Caco-2 (cell line): ENCODE measurements around the gene OS9. TPM values are rescaled to one million over a fixed set of nuclear protein-coding genes. Genes with fewer than 3 reads are reported as not detected.

Experiments used
- BruUV-seq: library from RNA; stranded (reverse); fragments of 400-500 nt; replicated peaks from 2 replicates; lab custom pipeline; 2021; lab: Mats Ljungman, UMichigan
- CTCF ChIA-PET: fragments of 300-600 bp; sonication (Branson Sonifier 250); formaldehyde crosslinking; loops from one replicate; lab custom pipeline; 2022; ENCODE audit warnings: antibody characterized with exemption; lab: Charles Lee
- POLR2A ChIA-PET: fragments of 300-600 bp; sonication (Branson Sonifier 250); formaldehyde crosslinking; loops from one replicate; lab custom pipeline; 2022; ENCODE audit warnings: antibody characterized with exemption; lab: Charles Lee
- DNase-seq, 2 experiments: peaks; one replicate each; pipeline versions ENCODE4 v3.0.0 to v3.0.0-alpha.2; 2020 to 2022
- H3K27me3 ChIP-seq: replicated peaks from 2 replicates; pipeline ENCODE4 v1.6.0; 2011; ENCODE audit warnings: low read length; ENCODE audit not compliant: control insufficient read depth, insufficient read depth
- H3K36me3 ChIP-seq: 2 replicates; pipeline ENCODE4 v1.5.1; 2011; ENCODE audit warnings: low read length; ENCODE audit not compliant: control insufficient read depth, insufficient read depth
- H3K4me1 ChIP-seq: fragments of 250-450 bp; sonication (Bioruptor Pico); 2 replicates; pipeline ENCODE4 v1.5.1; 2020; ENCODE audit warnings: mild to moderate bottlenecking
- H3K4me3 ChIP-seq: 2 replicates; pipeline ENCODE4 v1.5.1; 2011; ENCODE audit warnings: low read depth, mild to moderate bottlenecking, control low read depth, low read length
- H3K9me3 ChIP-seq: fragments of 250-450 bp; sonication (Bioruptor Pico); 2 replicates; pipeline ENCODE4 v1.5.1; 2020; ENCODE audit warnings: mild to moderate bottlenecking, moderate library complexity
- H3K27ac Mint-ChIP-seq: one replicate; pipeline ENCODE4 v1.8.0; 2022; ENCODE audit warnings: mixed read lengths; ENCODE audit not compliant: unreplicated experiment
- H3K27me3 Mint-ChIP-seq: one replicate; pipeline ENCODE4 v1.8.0; 2022; ENCODE audit warnings: mixed read lengths; ENCODE audit not compliant: insufficient read depth, unreplicated experiment
- H3K36me3 Mint-ChIP-seq: one replicate; pipeline ENCODE4 v1.8.0; 2022; ENCODE audit warnings: mild to moderate bottlenecking, mixed read lengths; ENCODE audit not compliant: insufficient read depth, unreplicated experiment
- H3K4me1 Mint-ChIP-seq: one replicate; pipeline ENCODE4 v1.8.0; 2022; ENCODE audit warnings: low read depth, mixed read lengths; ENCODE audit not compliant: unreplicated experiment
- H3K4me3 Mint-ChIP-seq: one replicate; pipeline ENCODE4 v1.8.0; 2022; ENCODE audit warnings: mild to moderate bottlenecking, moderate library complexity, mixed read lengths; ENCODE audit not compliant: unreplicated experiment
- H3K9me3 Mint-ChIP-seq: one replicate; pipeline ENCODE4 v1.8.0; 2022; ENCODE audit warnings: mixed read lengths; ENCODE audit not compliant: unreplicated experiment
- CTCF ChIP-seq, 2 experiments: fragments of 200-600 bp in 1 of 2; IDR thresholded peaks; 1 replicate in 1 of 2; 2 replicates in 1 of 2; pipeline versions ENCODE4 v1.5.1 to v1.8.0; 2011 to 2022; ENCODE audit warnings: antibody characterized with exemption in 1 of 2, control low read depth in 1 of 2, inconsistent platforms in 1 of 2, low read depth in 1 of 2, low read length in 1 of 2, mild to moderate bottlenecking in 1 of 2, moderate library complexity in 1 of 2; ENCODE audit not compliant: insufficient read depth in 1 of 2, severe bottlenecking in 1 of 2, unreplicated experiment in 1 of 2
- intact Hi-C: fragments of 100-400 bp; cut with micrococcal nuclease; formaldehyde crosslinking; loops from one replicate; pipeline ENCODE4 v1.10.0; 2022; ENCODE audit not compliant: unreplicated experiment
- total RNA-seq: library from RNA; stranded (reverse); gene quantifications from 2 replicates; pipeline ENCODE4 v1.2.3, GENCODE V29; 2022

The OS9 gene
- total RNA-seq, 1 experiment from 2014 or later = 182 TPM

- DNase-seq = peak; percentile 95 to 97
- Histone ChIP-seq H3K4me1 (peaks cover 10% of the 10 kb centered on the region), H3K4me3 (peak within 1 kb of the TSS; percentile 64), H3K27me3 (no peaks in the 10 kb centered on the region), H3K36me3 (no peaks in the 10 kb centered on the region; the same call in 1 of the 2 replicates), H3K9me3 (no peaks in the 10 kb centered on the region)
- intact Hi-C loops = no loop called here
- Mint-ChIP-seq H3K4me1 (peaks cover 19% of the 10 kb centered on the region), H3K4me3 (peak within 1 kb of the TSS; percentile 96), H3K36me3 (peaks cover 57% of the 10 kb centered on the region), H3K9me3 (no peaks in the 10 kb centered on the region), H3K27ac (peak within 1 kb of the TSS; percentile 98), H3K27me3 (peaks cover 6% of the 10 kb centered on the region)
- TF ChIP-seq CTCF (IDR thresholded peaks at IDR 0.05; ENCODE audit: insufficient read depth in 1 of 2, low read depth in 1 of 2, low read length in 1 of 2, severe bottlenecking in 1 of 2, unreplicated experiment in 1 of 2) = no peak
- ChIA-PET CTCF (interaction anchor here (0.7 to 1.5 kb wide), 5 partner anchors 9 to 162 kb away, joined by 3 to 10 read pairs (median 4); no protein-coding TSS in a partner anchor), POLR2A (interaction anchor here (0.5 to 1.2 kb wide), 6 partner anchors 9 to 1915 kb away, joined by 4 to 5 read pairs (median 4); partner anchors contain the start of genes DNAJC14, EEF1AKMT3 and METTL1)
- no TSS peak for BruUV-seq
Observed at GRCh38 chr12:57744777-57745484, 51.0 kb downstream of the OS9 start, which contains the start of gene TSPAN31. TSPAN31 (plus strand) TSS chr12:57745039; CDS start chr12:57745155, 116 bp downstream.

GRCh38 chr12:57745485-57745881 lies 51.6 kb downstream of the OS9 start:
- Histone ChIP-seq H3K36me3 (peaks cover 3% of the 10 kb centered on the region; the same call in 1 of the 2 replicates), H3K9me3 (no peaks in the 10 kb centered on the region), H3K4me3 (peak overlapping the region; percentile 64), H3K4me1 (peaks cover 10% of the 10 kb centered on the region), H3K27me3 (no peaks in the 10 kb centered on the region)
- Mint-ChIP-seq H3K4me3 (peak overlapping the region; percentile 96), H3K4me1 (peaks cover 19% of the 10 kb centered on the region), H3K36me3 (peaks cover 61% of the 10 kb centered on the region), H3K27ac (peak overlapping the region; percentile 98), H3K27me3 (peaks cover 6% of the 10 kb centered on the region), H3K9me3 (no peaks in the 10 kb centered on the region)
- TF ChIP-seq CTCF (IDR thresholded peaks at IDR 0.05; ENCODE audit: insufficient read depth in 1 of 2, low read depth in 1 of 2, low read length in 1 of 2, severe bottlenecking in 1 of 2, unreplicated experiment in 1 of 2) = no peak
- POLR2A ChIA-PET = interaction anchor here (0.5 to 1.2 kb wide), 3 partner anchors 13 to 1916 kb away, joined by 4 to 5 read pairs (median 4); partner anchors contain the start of genes DNAJC14, EEF1AKMT3 and METTL1
- intact Hi-C loops = no loop called here
- CTCF ChIA-PET = interaction anchor here (0.6 to 1.5 kb wide), 4 partner anchors 9 to 1409 kb away, joined by 4 to 10 read pairs (median 7); no protein-coding TSS in a partner anchor
- BruUV-seq = TSS peak; percentile 49
- DNase-seq = peak in 1 of 2 experiments; percentile 19

DNA sequence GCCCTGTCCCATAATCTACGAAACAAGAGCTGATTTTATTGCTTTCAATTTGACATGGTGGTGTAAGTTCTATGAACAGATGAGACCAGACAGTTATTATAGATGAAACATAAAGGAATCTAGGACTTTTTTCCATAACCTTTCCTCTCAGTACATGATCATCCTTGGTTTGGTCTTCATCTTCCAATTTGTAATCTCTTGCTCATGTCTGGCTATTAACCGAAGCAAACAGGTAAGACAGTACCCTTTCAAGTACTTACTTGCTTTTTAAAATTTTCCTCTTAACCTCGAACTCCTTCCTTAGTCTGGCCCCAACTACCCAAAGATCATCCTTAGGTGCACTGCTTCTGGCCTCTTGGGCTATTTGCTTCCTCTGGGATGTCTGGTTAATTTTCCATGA lies 52.1 kb downstream of the OS9 start:
- peaks cover 20% of the 10 kb centered on the region for H3K4me1 Mint-ChIP-seq
- intact Hi-C loops = no loop called here
- no peak for TF ChIP-seq CTCF (IDR thresholded peaks at IDR 0.05; ENCODE audit: insufficient read depth in 1 of 2, low read depth in 1 of 2, low read length in 1 of 2, severe bottlenecking in 1 of 2, unreplicated experiment in 1 of 2)
- peak overlapping the region; percentile 98 for H3K27ac Mint-ChIP-seq
- no peaks in the 10 kb centered on the region for H3K9me3 Mint-ChIP-seq
- peaks cover 67% of the 10 kb centered on the region for H3K36me3 Mint-ChIP-seq
- Histone ChIP-seq H3K27me3 (no peaks in the 10 kb centered on the region), H3K4me1 (peaks cover 14% of the 10 kb centered on the region), H3K36me3 (peaks cover 3% of the 10 kb centered on the region; the same call in 1 of the 2 replicates), H3K4me3 (peak overlapping the region; percentile 64), H3K9me3 (no peaks in the 10 kb centered on the region)
- ChIA-PET CTCF (interaction anchor here (0.6 kb wide), 1 partner anchor 1410 kb away, joined by 5 read pairs; no protein-coding TSS in a partner anchor), POLR2A (no interaction called here)
- H3K27me3 Mint-ChIP-seq = peaks cover under 1% of the 10 kb centered on the region
- BruUV-seq = no TSS peak
- peak overlapping the region; percentile 96 for H3K4me3 Mint-ChIP-seq
- DNase-seq = no peak
